H1 (cell line): ENCODE data around the gene GPRIN3. TPM values are rescaled to one million over a fixed set of nuclear protein-coding genes. Genes with fewer than 3 reads are reported as not detected.

Experiments used
- CTCF ChIA-PET: fragments of 300-600 bp; sonication (Branson Sonifier 250); formaldehyde crosslinking; loops from one replicate; lab custom pipeline; 2021; ENCODE audit not compliant: partially characterized antibody; lab: Charles Lee
- POLR2A ChIA-PET: fragments of 300-600 bp; sonication (Branson Sonifier 250); formaldehyde crosslinking; loops from one replicate; lab custom pipeline; 2021; ENCODE audit warnings: inconsistent platforms; ENCODE audit not compliant: partially characterized antibody; lab: Charles Lee
- DNase-seq, 2 experiments: peaks; one replicate each; pipeline versions ENCODE4 v3.0.0 to v3.0.0-alpha.2; 2010 to 2022; ENCODE audit warnings: low spot score in 2 of 2, low read depth in 1 of 2, mixed read lengths in 1 of 2
- FAIRE-seq: peaks from 2 replicates; lab custom pipeline; 2011; peaks lifted over from hg19 to GRCh38; lab: Jason Lieb, UNC
- H2AFZ ChIP-seq: 2 replicates; pipeline ENCODE4 v1.8.1; 2012; ENCODE audit warnings: low read length, inconsistent platforms
- H2AK5ac ChIP-seq: 2 replicates; pipeline ENCODE4 v1.6.1; 2013; ENCODE audit warnings: low read depth, low read length
- H2BK120ac ChIP-seq: replicated peaks from 2 replicates; pipeline ENCODE3; 2013; ENCODE audit warnings: low read depth, low read length, inconsistent platforms
- H2BK12ac ChIP-seq: 2 replicates; pipeline ENCODE4 v1.6.1; 2013; ENCODE audit warnings: low read depth, low read length
- H2BK15ac ChIP-seq: 2 replicates; pipeline ENCODE4 v1.6.1; 2013; ENCODE audit warnings: low read length
- H2BK20ac ChIP-seq: 2 replicates; pipeline ENCODE4 v1.6.1; 2013; ENCODE audit warnings: low read length
- H2BK5ac ChIP-seq: 2 replicates; pipeline ENCODE4 v1.6.1; 2013; ENCODE audit warnings: low read depth, low read length
- H3K14ac ChIP-seq: 2 replicates; pipeline ENCODE4 v1.6.1; 2013; ENCODE audit warnings: inconsistent platforms; ENCODE audit not compliant: insufficient read length
- H3K18ac ChIP-seq: 2 replicates; pipeline ENCODE4 v1.6.1; 2013; ENCODE audit warnings: low read length; ENCODE audit errors: extremely low read depth
- H3K23ac ChIP-seq: 2 replicates; pipeline ENCODE4 v1.6.1; 2013; ENCODE audit warnings: inconsistent platforms; ENCODE audit not compliant: insufficient read length
- H3K23me2 ChIP-seq: 2 replicates; pipeline ENCODE4 v1.6.1; 2013; ENCODE audit warnings: low read depth, low read length
- H3K27ac ChIP-seq: 2 replicates; pipeline ENCODE4 v1.6.1; 2011; ENCODE audit warnings: low read depth, low read length, inconsistent platforms
- H3K27me3 ChIP-seq, 4 experiments: replicated peaks in 1 of 4; 1 replicate in 1 of 4; 2 replicates in 3 of 4; pipeline versions ENCODE4 v1.6.1 to v1.8.1; 2011 to 2013; ENCODE audit warnings: low read length in 3 of 4, mild to moderate bottlenecking in 3 of 4, inconsistent platforms in 2 of 4, mixed read lengths in 2 of 4, moderate library complexity in 1 of 4; ENCODE audit not compliant: control insufficient read depth in 3 of 4, insufficient read depth in 3 of 4; ENCODE audit errors: extremely low read depth in 1 of 4
- H3K36me3 ChIP-seq, 4 experiments: 2 replicates each; pipeline versions ENCODE4 v1.6.1 to v1.8.1; 2011 to 2013; ENCODE audit warnings: mild to moderate bottlenecking in 4 of 4, low read length in 3 of 4, moderate library complexity in 2 of 4, control low read depth in 1 of 4, inconsistent platforms in 1 of 4; ENCODE audit not compliant: insufficient read depth in 4 of 4, control insufficient read depth in 2 of 4
- H3K4ac ChIP-seq: replicated peaks from 2 replicates; pipeline ENCODE3; 2013; ENCODE audit warnings: low read length, low read depth, mixed read lengths, inconsistent platforms; ENCODE audit not compliant: insufficient read length
- H3K4me1 ChIP-seq, 4 experiments: replicated peaks in 1 of 4; 1 replicate in 1 of 4; 2 replicates in 3 of 4; pipeline versions ENCODE4 v1.6.1 to v1.8.1; 2011 to 2013; ENCODE audit warnings: low read length in 3 of 4, inconsistent platforms in 2 of 4, mixed read lengths in 1 of 4; ENCODE audit not compliant: insufficient read depth in 4 of 4, control insufficient read depth in 3 of 4
- H3K4me2 ChIP-seq, 2 experiments: 2 replicates each; pipeline versions ENCODE4 v1.6.1 to v1.8.1; 2011 to 2013; ENCODE audit warnings: low read depth in 2 of 2, low read length in 2 of 2, control low read depth in 1 of 2, inconsistent platforms in 1 of 2, mild to moderate bottlenecking in 1 of 2; ENCODE audit not compliant: insufficient read depth in 1 of 2
- H3K4me3 ChIP-seq, 4 experiments: fragments of 200-600, 300-600 bp in 1 of 4; sonication (generic), shearing (Covaris generic), sonication (Bioruptor Twin) in 1 of 4; 2 replicates each; pipeline versions ENCODE4 v1.5.1 to v1.8.1; 2011 to 2016; ENCODE audit warnings: low read length in 4 of 4, low read depth in 3 of 4, control low read depth in 2 of 4, inconsistent platforms in 2 of 4, mild to moderate bottlenecking in 2 of 4, mixed read lengths in 1 of 4, moderate library complexity in 1 of 4; ENCODE audit not compliant: insufficient read depth in 2 of 4; ENCODE audit errors: extremely low read depth in 1 of 4
- H3K56ac ChIP-seq: replicated peaks from 2 replicates; pipeline ENCODE3; 2013; ENCODE audit warnings: low read depth, mild to moderate bottlenecking, mixed read lengths, low read length, inconsistent platforms; ENCODE audit not compliant: insufficient read length
- H3K79me1 ChIP-seq: 2 replicates; pipeline ENCODE4 v1.6.1; 2013; ENCODE audit warnings: low read depth, low read length, control low read depth
- H3K79me2 ChIP-seq, 2 experiments: 2 replicates each; pipeline versions ENCODE4 v1.6.1 to v1.8.1; 2012 to 2013; ENCODE audit warnings: low read length in 2 of 2, mild to moderate bottlenecking in 2 of 2, inconsistent platforms in 1 of 2; ENCODE audit not compliant: insufficient read depth in 2 of 2, control insufficient read depth in 1 of 2
- H3K9ac ChIP-seq, 4 experiments: replicated peaks in 1 of 4; 1 replicate in 1 of 4; 2 replicates in 3 of 4; pipeline versions ENCODE4 v1.6.1 to v1.8.1; 2011 to 2013; ENCODE audit warnings: low read depth in 3 of 4, low read length in 3 of 4, control low read depth in 2 of 4, mild to moderate bottlenecking in 2 of 4, moderate library complexity in 2 of 4, inconsistent platforms in 1 of 4; ENCODE audit errors: extremely low read depth in 1 of 4
- H3K9me3 ChIP-seq, 2 experiments: 2 replicates each; pipeline versions ENCODE4 v1.6.1 to v1.8.1; 2012 to 2013; ENCODE audit warnings: mild to moderate bottlenecking in 2 of 2, moderate library complexity in 2 of 2, control low read depth in 1 of 2, inconsistent platforms in 1 of 2, low read depth in 1 of 2, low read length in 1 of 2, mixed read lengths in 1 of 2; ENCODE audit not compliant: insufficient read depth in 2 of 2
- H4K20me1 ChIP-seq, 2 experiments: replicated peaks in 1 of 2; 2 replicates each; pipeline versions ENCODE3 to v1.8.1; 2011 to 2013; ENCODE audit warnings: inconsistent platforms in 2 of 2, low read length in 2 of 2, mild to moderate bottlenecking in 1 of 2; ENCODE audit not compliant: insufficient read depth in 2 of 2, control insufficient read depth in 1 of 2
- H4K5ac ChIP-seq: 2 replicates; pipeline ENCODE4 v1.6.1; 2013; ENCODE audit warnings: low read length, low read depth, mixed read lengths, inconsistent platforms; ENCODE audit not compliant: insufficient read length
- H4K8ac ChIP-seq: 2 replicates; pipeline ENCODE4 v1.8.0; 2013; ENCODE audit warnings: mild to moderate bottlenecking, moderate library complexity, low read length, inconsistent platforms; ENCODE audit not compliant: insufficient read depth; ENCODE audit errors: extremely low read depth
- H4K91ac ChIP-seq: replicated peaks from 2 replicates; pipeline ENCODE3; 2013; ENCODE audit warnings: low read length, mixed read lengths, inconsistent platforms; ENCODE audit not compliant: insufficient read length
- RNF2 ChIP-seq: fragments of 200-900, 300-1000 bp; sonication (generic); IDR thresholded peaks from 2 replicates; pipeline ENCODE4 v1.7.1; 2016; ENCODE audit warnings: borderline replicate concordance, low read depth, mild to moderate bottlenecking, antibody characterized with exemption, low read length; ENCODE audit not compliant: poor library complexity, severe bottlenecking; ENCODE audit errors: missing control alignments
- ZNF274 ChIP-seq: IDR thresholded peaks from 2 replicates; pipeline ENCODE4 v1.7.0; 2012; ENCODE audit warnings: low read length, borderline replicate concordance; ENCODE audit errors: extremely low read depth
- WGBS, 2 experiments: shearing (Covaris generic) in 1 of 2; methylation state at CpG; one replicate each; pipeline versions ENCODE4 v1.1.6 to v1.1.7; 2013 to 2015; ENCODE audit warnings: low lambda C conversion rate in 2 of 2, mixed read lengths in 2 of 2, inconsistent platforms in 1 of 2, low coverage in 1 of 2, missing lambda C conversion rate in 1 of 2; ENCODE audit not compliant: insufficient replicate concordance in 2 of 2, insufficient coverage in 1 of 2, insufficient read length in 1 of 2; ENCODE audit errors: extremely low coverage in 1 of 2, missing lambda C conversion rate in 1 of 2; 5-methylcytosine and 5-hydroxymethylcytosine counted together
- polyA plus RNA-seq, 7 experiments: library from polyadenylated mRNA; depleted of rRNA in 3 of 7; stranded (reverse) in 5 of 7; unstranded in 2 of 7; fragments of >200 nt in 5 of 7; fragments of 200-250 nt in 2 of 7; gene quantifications; 1 replicate in 5 of 7; 2 replicates in 1 of 7; 4 replicates in 1 of 7; pipeline versions ENCODE4 v1.2.1 to v1.2.3, GENCODE V29; 2011 to 2013; ENCODE audit warnings: missing spikeins in 2 of 7, mixed read lengths in 2 of 7
- total RNA-seq: library from RNA; stranded (reverse); fragmentation: NEBNext Ultra II Directional; extraction: Animal tissue kit (Norgen Biotek cat#: 25700); gene quantifications from 2 replicates; pipeline ENCODE4 v1.2.1, GENCODE V29; 2021

GPRIN3 gene
- total and polyA plus RNA-seq, 2 of the 8 experiments (the other 6 are each of a cell fraction or from before 2014, with no cell fraction given) = 0.17 to 1.4 TPM

DNA sequence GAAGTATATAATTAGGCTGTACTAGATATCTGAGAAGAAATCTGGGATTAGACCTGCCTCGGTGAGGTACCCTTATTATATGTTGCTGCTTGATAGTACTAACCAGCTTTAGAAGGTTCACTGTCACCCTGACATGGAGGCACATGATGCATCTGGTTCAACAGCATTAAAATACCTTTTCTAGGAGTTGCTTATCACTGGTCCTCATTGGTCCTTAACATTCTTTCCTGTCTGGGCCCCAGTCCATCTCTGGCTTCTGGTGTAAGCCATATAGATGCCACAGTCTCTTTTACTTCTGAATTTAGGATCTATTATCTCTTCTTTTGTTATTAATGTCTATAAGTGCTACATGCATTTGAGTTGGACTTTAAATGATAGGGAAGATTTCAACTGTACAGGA is 40.2 kb downstream of the GPRIN3 start:
- no peak overlapping the region for H2AFZ ChIP-seq
- H3K14ac ChIP-seq = no peak overlapping the region
- no peaks in the 10 kb centered on the region for H3K36me3 ChIP-seq
- H4K8ac ChIP-seq = no peak overlapping the region
- H3K27ac ChIP-seq = no peak overlapping the region
- no peak overlapping the region for H3K4ac ChIP-seq
- H4K91ac ChIP-seq = no peak overlapping the region
- H3K4me1 ChIP-seq = no peaks in the 10 kb centered on the region
- no peak overlapping the region for H2AK5ac ChIP-seq
- H2BK12ac ChIP-seq = no peak overlapping the region
- 100% methylated on average over 1 of the region's 1 CpG; no CpG with 5 or more reads in 1 of the 2 experiments for WGBS, 2 experiments
- H3K56ac ChIP-seq = no peak overlapping the region
- H3K4me3 ChIP-seq = no peak overlapping the region
- POLR2A ChIA-PET = no interaction called here
- H3K27me3 ChIP-seq = no peaks in the 10 kb centered on the region
- no peak overlapping the region for H4K5ac ChIP-seq
- no peak overlapping the region for H2BK5ac ChIP-seq
- H4K20me1 ChIP-seq = no peaks in the 10 kb centered on the region
- H3K9ac ChIP-seq = no peak overlapping the region
- no peak overlapping the region for H3K18ac ChIP-seq
- no peak for FAIRE-seq
- no peaks in the 10 kb centered on the region for H3K9me3 ChIP-seq
- H3K23me2 ChIP-seq = no peaks in the 10 kb centered on the region
- no peak overlapping the region for H3K4me2 ChIP-seq
- H2BK15ac ChIP-seq = no peak overlapping the region
- H3K79me2 ChIP-seq = no peaks in the 10 kb centered on the region
- CTCF ChIA-PET = no interaction called here
- H2BK20ac ChIP-seq = no peak overlapping the region
- no peak for DNase-seq
- no peak overlapping the region for H2BK120ac ChIP-seq
- no peak overlapping the region for H3K23ac ChIP-seq
- no peaks in the 10 kb centered on the region for H3K79me1 ChIP-seq
- TF ChIP-seq RNF2 = no peak
- no peak for TF ChIP-seq ZNF274
